Rectal smooth muscle tissue (tissue), 1 donor: ENCODE results near the gene ITGA6.

Experiments
- H3K27ac ChIP-seq: one replicate; pipeline ENCODE4 v1.7.0; 2013; ENCODE audit warnings: low read depth, low read length, inconsistent platforms
- H3K27me3 ChIP-seq: one replicate; pipeline ENCODE4 v1.7.0; 2013; ENCODE audit warnings: low read length; ENCODE audit not compliant: control insufficient read depth, insufficient read depth
- H3K36me3 ChIP-seq: one replicate; pipeline ENCODE4 v1.7.0; 2013; ENCODE audit warnings: low read length; ENCODE audit not compliant: control insufficient read depth, insufficient read depth
- H3K4me1 ChIP-seq: one replicate; pipeline ENCODE4 v1.7.0; 2013; ENCODE audit warnings: low read length; ENCODE audit not compliant: control insufficient read depth, insufficient read depth
- H3K4me3 ChIP-seq: one replicate; pipeline ENCODE4 v1.7.0; 2013; ENCODE audit warnings: low read length
- H3K9ac ChIP-seq: one replicate; pipeline ENCODE4 v1.7.0; 2013; ENCODE audit warnings: low read length

ITGA6 gene

DNA sequence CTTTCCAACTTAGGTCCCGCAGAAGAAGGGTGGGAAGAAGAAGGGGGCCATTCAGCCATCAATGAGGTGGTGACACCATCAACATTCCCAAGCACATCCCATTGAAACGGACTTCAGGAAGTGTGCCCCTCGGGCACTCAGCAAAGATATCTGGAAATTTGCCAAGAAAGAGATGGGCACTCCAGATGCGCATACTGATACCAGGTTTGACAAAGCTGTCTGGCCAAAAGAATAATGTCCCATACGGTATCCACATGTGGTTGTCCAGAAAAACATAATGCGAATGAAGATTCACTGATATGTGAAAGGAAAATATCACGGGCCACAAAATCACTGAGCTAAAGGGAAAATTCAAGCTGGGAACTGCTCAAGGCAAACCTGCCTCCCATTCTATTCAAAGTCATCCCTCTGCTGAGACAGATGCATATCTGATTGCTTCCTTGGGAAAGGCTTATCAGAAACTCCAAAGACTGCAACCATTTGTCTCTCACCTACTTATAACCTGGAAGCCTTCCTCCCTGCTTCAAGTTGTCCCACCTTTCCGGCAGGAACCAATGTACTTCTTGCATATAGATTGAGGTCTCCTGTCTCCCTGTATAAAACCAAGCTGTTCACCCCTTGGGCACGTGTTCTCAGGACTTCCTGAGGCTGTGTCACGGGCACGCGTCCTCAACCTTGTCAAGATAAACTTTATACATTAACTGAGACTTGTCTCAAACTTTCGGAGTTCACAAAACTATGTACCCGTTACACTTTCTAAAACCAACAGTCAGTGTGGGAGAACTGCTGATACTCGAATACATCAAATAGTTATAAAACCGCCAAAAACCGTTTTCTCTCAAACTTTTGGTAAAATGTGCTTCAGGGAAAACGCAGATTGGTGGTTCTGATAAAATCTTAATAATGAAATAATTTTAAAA lies 127.2 kb downstream of the ITGA6 start:
- Histone ChIP-seq H3K27me3 (no peaks in the 10 kb centered on the region), H3K4me3 (peak overlapping the region; percentile 98), H3K4me1 (peaks cover 5% of the 10 kb centered on the region), H3K27ac (no peak overlapping the region), H3K9ac (no peak overlapping the region), H3K36me3 (no peaks in the 10 kb centered on the region)

DNA sequence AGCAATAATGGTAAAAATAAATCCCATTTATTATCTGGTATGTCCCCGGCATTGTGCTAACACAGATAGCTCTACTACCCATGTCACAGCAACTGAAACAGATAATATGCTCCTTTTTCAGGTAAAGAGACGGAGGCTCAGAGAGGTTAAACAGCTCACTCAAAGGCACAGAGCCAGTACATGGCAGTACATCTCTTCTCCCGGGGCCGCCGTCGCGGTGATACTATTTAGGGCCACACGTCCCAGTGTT lies 127.8 kb downstream of the ITGA6 start:
- Histone ChIP-seq H3K27me3 (no peaks in the 10 kb centered on the region), H3K36me3 (no peaks in the 10 kb centered on the region), H3K27ac (peak overlapping the region; percentile 71), H3K4me3 (peak overlapping the region; percentile 98), H3K4me1 (peaks cover 5% of the 10 kb centered on the region), H3K9ac (peak overlapping the region; percentile 90)
